ENCODE data around the gene IFI30.

The IFI30 gene

GRCh38 chr19:18170714-18171255, 2.8 kb upstream of the IFI30 start:
- Histone ChIP-seq H3K9me3 (ENCODE audit: control insufficient read depth in 1 of 2, low read length in 2 of 2) (no peaks in the 10 kb centered on the region), H3K27ac (ENCODE audit: low read depth, low read length) (no peak overlapping the region), H3K27me3 (ENCODE audit: control insufficient read depth in 1 of 2, insufficient read depth in 2 of 2, low read length in 2 of 2) (no peaks in the 10 kb centered on the region), H3K4me3 (ENCODE audit: low read depth in 1 of 2, low read length in 2 of 2) (no peak overlapping the region), H3K9ac (ENCODE audit: low read depth in 1 of 2, low read length in 2 of 2) (no peak overlapping the region), H3K4me1 (ENCODE audit: control insufficient read depth in 1 of 2, insufficient read depth in 2 of 2, low read length in 2 of 2) (peaks cover 18 to 23% of the 10 kb centered on the region in 2 donors), H3K36me3 (ENCODE audit: control insufficient read depth in 1 of 2, insufficient read depth in 2 of 2, low read length in 2 of 2) (peaks cover 8 to 29% of the 10 kb centered on the region in 2 donors)

- H3K4me1 ChIP-seq (ENCODE audit: control insufficient read depth in 1 of 2, insufficient read depth in 2 of 2, low read length in 2 of 2), result peaks cover 18 to 23% of the 10 kb centered on the region in 2 donors
- H3K36me3 ChIP-seq (ENCODE audit: control insufficient read depth in 1 of 2, insufficient read depth in 2 of 2, low read length in 2 of 2), result peaks cover 4 to 25% of the 10 kb centered on the region in 2 donors
- H3K27me3 ChIP-seq (ENCODE audit: control insufficient read depth in 1 of 2, insufficient read depth in 2 of 2, low read length in 2 of 2), result no peaks in the 10 kb centered on the region
- H3K9ac ChIP-seq (ENCODE audit: low read depth in 1 of 2, low read length in 2 of 2), result no peak overlapping the region
- H3K9me3 ChIP-seq (ENCODE audit: control insufficient read depth in 1 of 2, low read length in 2 of 2), result no peaks in the 10 kb centered on the region
- H3K27ac ChIP-seq (ENCODE audit: low read depth, low read length), result no peak overlapping the region
- H3K4me3 ChIP-seq (ENCODE audit: low read depth in 1 of 2, low read length in 2 of 2), result no peak overlapping the region
Observed at GRCh38 chr19:18171605-18172327, 1.8 kb upstream of the IFI30 start.

GRCh38 chr19:18172331-18173053, 1.1 kb upstream of the IFI30 start:
- Histone ChIP-seq H3K27me3 (ENCODE audit: control insufficient read depth in 1 of 2, insufficient read depth in 2 of 2, low read length in 2 of 2) (no peaks in the 10 kb centered on the region), H3K4me3 (ENCODE audit: low read depth in 1 of 2, low read length in 2 of 2) (no peak overlapping the region), H3K4me1 (ENCODE audit: control insufficient read depth in 1 of 2, insufficient read depth in 2 of 2, low read length in 2 of 2) (peaks cover 18 to 23% of the 10 kb centered on the region in 2 donors), H3K36me3 (ENCODE audit: control insufficient read depth in 1 of 2, insufficient read depth in 2 of 2, low read length in 2 of 2) (peaks cover 8 to 27% of the 10 kb centered on the region in 2 donors), H3K27ac (ENCODE audit: low read depth, low read length) (peak overlapping the region; percentile 10), H3K9ac (ENCODE audit: low read depth in 1 of 2, low read length in 2 of 2) (no peak overlapping the region), H3K9me3 (ENCODE audit: control insufficient read depth in 1 of 2, low read length in 2 of 2) (no peaks in the 10 kb centered on the region)

GRCh38 chr19:18173054-18173571, 500 bp upstream of the IFI30 start:
- H3K36me3 ChIP-seq (ENCODE audit: control insufficient read depth in 1 of 2, insufficient read depth in 2 of 2, low read length in 2 of 2), result peaks cover 5 to 26% of the 10 kb centered on the region in 2 donors
- H3K27me3 ChIP-seq (ENCODE audit: control insufficient read depth in 1 of 2, insufficient read depth in 2 of 2, low read length in 2 of 2), result no peaks in the 10 kb centered on the region
- H3K9me3 ChIP-seq (ENCODE audit: control insufficient read depth in 1 of 2, low read length in 2 of 2), result no peaks in the 10 kb centered on the region
- H3K4me1 ChIP-seq (ENCODE audit: control insufficient read depth in 1 of 2, insufficient read depth in 2 of 2, low read length in 2 of 2), result peaks cover 18 to 23% of the 10 kb centered on the region in 2 donors
- peak overlapping the region; percentile 79 to 91 for H3K9ac ChIP-seq (ENCODE audit: low read depth in 1 of 2, low read length in 2 of 2)
- H3K4me3 ChIP-seq (ENCODE audit: low read depth in 1 of 2, low read length in 2 of 2), result peak overlapping the region; percentile 88 to 92
- peak overlapping the region; percentile 73 for H3K27ac ChIP-seq (ENCODE audit: low read depth, low read length)

GRCh38 chr19:18174983-18175382, 1.4 kb downstream of the IFI30 start:
- Histone ChIP-seq H3K9me3 (ENCODE audit: control insufficient read depth in 1 of 2, low read length in 2 of 2) (no peaks in the 10 kb centered on the region), H3K9ac (ENCODE audit: low read depth in 1 of 2, low read length in 2 of 2) (peak overlapping the region; percentile 79 to 91), H3K27me3 (ENCODE audit: control insufficient read depth in 1 of 2, insufficient read depth in 2 of 2, low read length in 2 of 2) (no peaks in the 10 kb centered on the region), H3K4me1 (ENCODE audit: control insufficient read depth in 1 of 2, insufficient read depth in 2 of 2, low read length in 2 of 2) (peaks cover 18 to 23% of the 10 kb centered on the region in 2 donors), H3K27ac (ENCODE audit: low read depth, low read length) (no peak overlapping the region), H3K36me3 (ENCODE audit: control insufficient read depth in 1 of 2, insufficient read depth in 2 of 2, low read length in 2 of 2) (peaks cover 5 to 17% of the 10 kb centered on the region in 2 donors), H3K4me3 (ENCODE audit: low read depth in 1 of 2, low read length in 2 of 2) (peak overlapping the region; percentile 88 to 92)

DNA sequence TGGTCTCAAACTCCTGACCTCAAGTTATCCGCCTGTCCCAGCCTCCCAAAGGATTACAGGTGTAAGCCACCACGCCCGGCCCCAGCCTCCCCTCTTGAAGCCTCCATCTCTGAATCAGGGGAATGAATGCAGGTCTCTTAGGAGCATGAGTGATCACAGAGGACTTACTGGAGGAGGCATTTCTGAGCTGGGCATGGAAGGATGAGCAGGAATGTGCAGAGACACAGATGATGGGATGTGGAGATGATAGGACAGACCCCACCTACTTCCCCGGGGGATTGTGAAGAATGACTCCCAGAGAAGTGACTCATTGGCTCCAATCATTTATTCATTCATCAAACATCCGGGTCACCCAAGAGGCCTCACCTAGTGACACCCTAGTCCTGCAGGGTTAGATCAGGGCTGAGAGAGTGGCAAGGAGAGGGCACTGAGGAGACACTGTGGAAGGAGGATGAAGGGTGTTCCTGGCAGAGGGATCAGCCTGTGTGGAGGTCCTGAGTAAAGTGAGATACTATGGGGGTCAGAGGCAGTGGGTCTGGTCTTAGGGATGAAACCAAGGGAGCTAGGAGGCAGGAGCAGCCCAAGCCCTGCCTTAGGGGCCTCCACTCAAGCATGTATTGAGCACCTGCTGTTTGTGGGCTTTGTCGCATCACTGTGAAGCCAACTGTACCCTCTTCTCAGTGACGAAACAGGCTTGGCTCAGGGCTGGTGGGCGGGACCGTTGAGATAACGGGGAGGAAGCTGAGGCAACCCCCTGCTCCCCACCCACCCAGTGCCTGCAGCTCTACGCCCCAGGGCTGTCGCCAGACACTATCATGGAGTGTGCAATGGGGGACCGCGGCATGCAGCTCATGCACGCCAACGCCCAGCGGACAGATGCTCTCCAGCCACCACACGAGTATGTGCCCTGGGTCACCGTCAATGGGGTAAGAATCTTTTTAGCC, 3.0 kb downstream of the IFI30 start:
- Histone ChIP-seq H3K27me3 (ENCODE audit: control insufficient read depth in 1 of 2, insufficient read depth in 2 of 2, low read length in 2 of 2) (no peaks in the 10 kb centered on the region), H3K4me3 (ENCODE audit: low read depth in 1 of 2, low read length in 2 of 2) (no peak overlapping the region), H3K27ac (ENCODE audit: low read depth, low read length) (no peak overlapping the region), H3K9ac (ENCODE audit: low read depth in 1 of 2, low read length in 2 of 2) (no peak overlapping the region), H3K4me1 (ENCODE audit: control insufficient read depth in 1 of 2, insufficient read depth in 2 of 2, low read length in 2 of 2) (peaks cover 18 to 23% of the 10 kb centered on the region in 2 donors), H3K36me3 (ENCODE audit: control insufficient read depth in 1 of 2, insufficient read depth in 2 of 2, low read length in 2 of 2) (peaks cover 5 to 17% of the 10 kb centered on the region in 2 donors), H3K9me3 (ENCODE audit: control insufficient read depth in 1 of 2, low read length in 2 of 2) (no peaks in the 10 kb centered on the region)

DNA sequence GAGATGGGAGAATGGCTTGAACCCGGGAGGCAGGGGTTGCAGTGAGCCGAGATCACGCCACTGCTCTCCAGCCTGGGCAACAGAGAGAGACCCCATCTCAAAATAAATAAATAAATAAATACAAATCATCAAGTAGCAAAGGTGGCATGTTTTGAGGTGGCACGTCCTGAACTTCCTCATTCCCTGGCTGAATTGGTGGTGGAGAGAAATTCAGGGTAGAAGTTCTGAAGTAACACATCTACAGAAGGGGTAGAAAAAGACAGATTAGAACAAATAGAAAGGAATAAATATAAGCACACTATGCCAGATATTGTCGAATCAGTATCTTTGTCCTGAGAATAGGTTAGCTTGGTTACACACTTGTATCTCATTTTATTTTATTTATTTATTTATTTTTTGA, 6.3 kb downstream of the IFI30 start:
- Histone ChIP-seq H3K4me3 (ENCODE audit: low read depth in 1 of 2, low read length in 2 of 2) (no peak overlapping the region), H3K27me3 (ENCODE audit: control insufficient read depth in 1 of 2, insufficient read depth in 2 of 2, low read length in 2 of 2) (no peaks in the 10 kb centered on the region), H3K9ac (ENCODE audit: low read depth in 1 of 2, low read length in 2 of 2) (no peak overlapping the region), H3K9me3 (ENCODE audit: control insufficient read depth in 1 of 2, low read length in 2 of 2) (no peaks in the 10 kb centered on the region), H3K36me3 (ENCODE audit: control insufficient read depth in 1 of 2, insufficient read depth in 2 of 2, low read length in 2 of 2) (peaks cover 5 to 17% of the 10 kb centered on the region in 2 donors), H3K27ac (ENCODE audit: low read depth, low read length) (no peak overlapping the region), H3K4me1 (ENCODE audit: control insufficient read depth in 1 of 2, insufficient read depth in 2 of 2, low read length in 2 of 2) (peaks cover 4 to 6% of the 10 kb centered on the region in 2 donors)

- no peak overlapping the region for H3K27ac ChIP-seq (ENCODE audit: low read depth, low read length)
- no peaks in the 10 kb centered on the region for H3K9me3 ChIP-seq (ENCODE audit: control insufficient read depth in 1 of 2, low read length in 2 of 2)
- H3K27me3 ChIP-seq (ENCODE audit: control insufficient read depth in 1 of 2, insufficient read depth in 2 of 2, low read length in 2 of 2), result no peaks in the 10 kb centered on the region
- H3K36me3 ChIP-seq (ENCODE audit: control insufficient read depth in 1 of 2, insufficient read depth in 2 of 2, low read length in 2 of 2), result no peaks in the 10 kb centered on the region
- no peaks in the 10 kb centered on the region for H3K4me1 ChIP-seq (ENCODE audit: control insufficient read depth in 1 of 2, insufficient read depth in 2 of 2, low read length in 2 of 2)
- H3K4me3 ChIP-seq (ENCODE audit: low read depth in 1 of 2, low read length in 2 of 2), result no peak overlapping the region
- no peak overlapping the region for H3K9ac ChIP-seq (ENCODE audit: low read depth in 1 of 2, low read length in 2 of 2)
Observed at GRCh38 chr19:18183529-18183928, 9.9 kb downstream of the IFI30 start.

DNA sequence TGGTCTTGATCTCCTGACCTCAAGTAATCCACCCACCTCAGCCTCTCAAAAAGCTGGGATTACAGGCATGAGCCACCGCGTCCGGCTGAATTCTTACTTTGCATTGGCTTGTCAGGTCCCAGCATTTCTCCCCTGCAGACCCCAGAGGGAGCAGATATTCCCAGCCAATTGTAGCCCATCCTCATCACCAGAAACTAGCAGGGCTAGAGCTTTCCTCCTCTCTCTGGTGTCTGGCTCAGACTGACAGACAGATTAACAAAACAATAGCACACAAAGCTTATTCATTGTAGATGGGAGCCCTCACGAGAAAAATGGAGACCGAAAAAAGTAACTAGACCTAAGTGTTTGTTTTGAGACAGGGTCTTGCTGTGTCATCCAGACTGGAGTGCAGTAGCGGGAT, 11.9 kb downstream of the IFI30 start:
- H3K9me3 ChIP-seq (ENCODE audit: control insufficient read depth in 1 of 2, low read length in 2 of 2), result no peaks in the 10 kb centered on the region
- no peaks in the 10 kb centered on the region for H3K27me3 ChIP-seq (ENCODE audit: control insufficient read depth in 1 of 2, insufficient read depth in 2 of 2, low read length in 2 of 2)
- H3K9ac ChIP-seq (ENCODE audit: low read depth in 1 of 2, low read length in 2 of 2), result no peak overlapping the region
- no peaks in the 10 kb centered on the region for H3K4me1 ChIP-seq (ENCODE audit: control insufficient read depth in 1 of 2, insufficient read depth in 2 of 2, low read length in 2 of 2)
- no peak overlapping the region for H3K27ac ChIP-seq (ENCODE audit: low read depth, low read length)
- no peaks in the 10 kb centered on the region for H3K36me3 ChIP-seq (ENCODE audit: control insufficient read depth in 1 of 2, insufficient read depth in 2 of 2, low read length in 2 of 2)
- no peak overlapping the region for H3K4me3 ChIP-seq (ENCODE audit: low read depth in 1 of 2, low read length in 2 of 2)

All from duodenal mucosa (tissue), 2 donors.